Fibroblast of lung (primary cell): ENCODE measurements around the gene ZFY. TPM values are rescaled to one million over a fixed set of nuclear protein-coding genes. Genes with fewer than 3 reads are reported as not detected.

ENCODE experiments used
- DNase-seq, 2 donors: peaks; one replicate each; pipeline versions ENCODE4 v3.0.0 to v3.0.0-alpha.2; 2010; ENCODE audit warnings: low read depth in 2 of 2
- H2AFZ ChIP-seq: 2 replicates; pipeline ENCODE4 v1.5.1; 2012; ENCODE audit warnings: low read length, control low read depth, inconsistent platforms
- H3K27ac ChIP-seq: 2 replicates; pipeline ENCODE4 v1.5.1; 2011; ENCODE audit warnings: low read length, control low read depth; ENCODE audit not compliant: insufficient read depth
- H3K27me3 ChIP-seq: 2 replicates; pipeline ENCODE4 v1.5.1; 2011; ENCODE audit warnings: mild to moderate bottlenecking, low read length; ENCODE audit not compliant: control insufficient read depth, insufficient read depth
- H3K36me3 ChIP-seq: 2 replicates; pipeline ENCODE4 v1.5.1; 2011; ENCODE audit warnings: low read length; ENCODE audit not compliant: control insufficient read depth, insufficient read depth
- H3K4me1 ChIP-seq: 2 replicates; pipeline ENCODE4 v1.5.1; 2011; ENCODE audit warnings: low read length; ENCODE audit not compliant: control insufficient read depth, insufficient read depth; ENCODE audit errors: extremely low read depth
- H3K4me2 ChIP-seq: 2 replicates; pipeline ENCODE4 v1.5.1; 2011; ENCODE audit warnings: low read length, control low read depth; ENCODE audit not compliant: insufficient read depth; ENCODE audit errors: extremely low read depth
- H3K4me3 ChIP-seq, 4 experiments: fragments of 200-600 bp in 1 of 4; sonication (generic) in 1 of 4; replicated peaks in 1 of 4; 2 replicates each; pipeline ENCODE4 v1.5.1; 2011 to 2016; ENCODE audit warnings: low read length in 4 of 4, low read depth in 3 of 4, mild to moderate bottlenecking in 3 of 4, control low read depth in 2 of 4, inconsistent platforms in 1 of 4, mixed read lengths in 1 of 4; ENCODE audit not compliant: insufficient read depth in 1 of 4; ENCODE audit errors: control extremely low read depth in 1 of 4
- H3K79me2 ChIP-seq: 2 replicates; pipeline ENCODE4 v1.5.1; 2012; ENCODE audit warnings: mild to moderate bottlenecking, low read length, inconsistent platforms; ENCODE audit not compliant: control insufficient read depth, insufficient read depth
- H3K9ac ChIP-seq: 2 replicates; pipeline ENCODE4 v1.5.1; 2011; ENCODE audit warnings: mild to moderate bottlenecking, low read length, control low read depth; ENCODE audit not compliant: insufficient read depth
- H3K9me3 ChIP-seq: 2 replicates; pipeline ENCODE4 v1.5.1; 2012; ENCODE audit warnings: low read depth, low read length; ENCODE audit not compliant: control insufficient read depth, insufficient read depth
- H4K20me1 ChIP-seq: 2 replicates; pipeline ENCODE4 v1.5.1; 2011; ENCODE audit warnings: low read length; ENCODE audit not compliant: control insufficient read depth, insufficient read depth; ENCODE audit errors: extremely low read depth
- EZH2 ChIP-seq: IDR thresholded peaks from 2 replicates; pipeline ENCODE4 v1.5.1; 2012; ENCODE audit warnings: low read length, control low read depth, mild to moderate bottlenecking; ENCODE audit errors: missing control alignments
- polyA minus RNA-seq: library from RNA; depleted of rRNA, polyadenylated mRNA; stranded (reverse); fragments of >200 nt; gene quantifications from 2 replicates; pipeline ENCODE4 v1.2.3, GENCODE V29; 2011; ENCODE audit warnings: low replicate concordance
- polyA plus RNA-seq, 2 donors: library from polyadenylated mRNA; depleted of rRNA in 1 of 2; stranded (reverse) in 1 of 2; unstranded in 1 of 2; fragments of >200 nt; gene quantifications; 2 replicates each; pipeline ENCODE4 v1.2.1, GENCODE V29; 2011 to 2012; ENCODE audit warnings: missing spikeins in 1 of 2
- total RNA-seq: library from RNA; depleted of rRNA; stranded (reverse); fragments of >200 nt; gene quantifications from 2 replicates; pipeline ENCODE4 v1.2.1, GENCODE V29; 2014
- TF ChIP-seq, protein P1 (sequence below), 2 donors: IDR thresholded peaks in 1 of 2; conservative IDR thresholded peaks in 1 of 2; 1 replicate in 1 of 2; 2 replicates in 1 of 2; pipeline ENCODE4 v1.5.1; 2011 to 2012; ENCODE audit warnings: low read length in 2 of 2, control low read depth in 1 of 2, inconsistent platforms in 1 of 2, low read depth in 1 of 2, mild to moderate bottlenecking in 1 of 2

The ZFY gene
- total RNA-seq = 23.4 TPM in 1 of 2 replicates, not detected in the other
- 11.6 TPM in 1 of 2 replicates, not detected in the other for polyA plus RNA-seq
- polyA plus RNA-seq (2012) = 6.5 TPM in 1 of 2 replicates, not detected in the other
- polyA minus RNA-seq = 2.3 TPM in 1 of 2 replicates, not detected in the other

DNA sequence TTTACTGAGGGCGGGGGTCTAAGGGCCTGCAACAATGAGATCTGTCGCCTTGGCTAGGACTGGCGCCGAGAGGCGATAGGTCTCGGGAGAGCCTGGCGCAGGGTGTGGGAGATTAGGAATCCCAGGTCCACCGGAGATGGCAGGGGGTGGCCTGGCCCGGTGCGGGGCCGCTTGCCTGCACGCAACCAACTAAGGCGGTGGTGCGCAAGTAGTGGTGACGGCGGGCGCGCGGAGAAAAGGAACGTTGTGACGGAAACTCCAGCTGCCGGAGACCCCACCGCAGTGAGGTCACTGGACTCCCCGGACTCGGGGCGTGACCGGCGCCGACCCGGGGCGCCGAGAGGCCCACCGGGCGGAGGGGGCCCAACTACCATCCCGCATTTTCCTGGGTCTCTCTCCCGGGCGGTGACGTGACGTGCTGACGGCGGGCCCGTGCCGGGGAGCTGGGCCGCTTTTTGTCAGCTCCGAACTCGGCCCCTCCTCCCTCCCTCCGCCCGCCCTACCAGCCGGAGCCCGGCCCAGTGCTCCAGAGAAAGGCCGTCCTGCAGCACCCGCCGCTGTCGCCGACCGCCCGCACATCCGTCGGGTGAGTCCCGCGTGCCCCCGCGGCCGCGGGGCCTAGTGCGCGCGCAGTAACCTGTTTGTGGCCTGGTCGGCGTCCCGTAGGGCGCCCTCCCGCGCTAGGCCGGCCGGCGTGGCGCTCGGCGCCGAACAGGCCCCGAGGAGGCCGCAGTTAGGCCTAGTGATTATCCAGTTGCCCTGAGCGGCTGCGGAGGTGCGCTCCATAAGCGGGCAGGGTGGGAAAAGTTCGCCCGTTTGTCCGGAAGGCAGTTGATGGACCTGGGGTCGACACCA lies at the start of gene ZFY:
TSS of gene ZFY (plus strand) at position 521 of the 855 bp plus-strand sequence. CDS start 18,556 bp downstream, outside the sequence.
- H3K79me2 ChIP-seq = peaks cover 20% of the 10 kb centered on the region
- H3K4me3 ChIP-seq = peak within 1 kb of the TSS; percentile 10 to 86 (median 50)
- peak within 1 kb of the TSS; percentile 65 for H3K27ac ChIP-seq
- no peaks in the 10 kb centered on the region for H4K20me1 ChIP-seq
- no peaks in the 10 kb centered on the region for H3K9me3 ChIP-seq
- no peak for TF ChIP-seq EZH2
- TF ChIP-seq, protein P1, sequence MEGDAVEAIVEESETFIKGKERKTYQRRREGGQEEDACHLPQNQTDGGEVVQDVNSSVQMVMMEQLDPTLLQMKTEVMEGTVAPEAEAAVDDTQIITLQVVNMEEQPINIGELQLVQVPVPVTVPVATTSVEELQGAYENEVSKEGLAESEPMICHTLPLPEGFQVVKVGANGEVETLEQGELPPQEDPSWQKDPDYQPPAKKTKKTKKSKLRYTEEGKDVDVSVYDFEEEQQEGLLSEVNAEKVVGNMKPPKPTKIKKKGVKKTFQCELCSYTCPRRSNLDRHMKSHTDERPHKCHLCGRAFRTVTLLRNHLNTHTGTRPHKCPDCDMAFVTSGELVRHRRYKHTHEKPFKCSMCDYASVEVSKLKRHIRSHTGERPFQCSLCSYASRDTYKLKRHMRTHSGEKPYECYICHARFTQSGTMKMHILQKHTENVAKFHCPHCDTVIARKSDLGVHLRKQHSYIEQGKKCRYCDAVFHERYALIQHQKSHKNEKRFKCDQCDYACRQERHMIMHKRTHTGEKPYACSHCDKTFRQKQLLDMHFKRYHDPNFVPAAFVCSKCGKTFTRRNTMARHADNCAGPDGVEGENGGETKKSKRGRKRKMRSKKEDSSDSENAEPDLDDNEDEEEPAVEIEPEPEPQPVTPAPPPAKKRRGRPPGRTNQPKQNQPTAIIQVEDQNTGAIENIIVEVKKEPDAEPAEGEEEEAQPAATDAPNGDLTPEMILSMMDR (conservative IDR thresholded peaks at IDR 0.05 in 1 of 2, IDR thresholded peaks at IDR 0.05 in 1 of 2; ENCODE audit: low read depth in 1 of 2, low read length in 2 of 2) = no peak
- no peak within 1 kb of the TSS for H2AFZ ChIP-seq
- no peak within 1 kb of the TSS for H3K4me2 ChIP-seq
- no peaks in the 10 kb centered on the region for H3K36me3 ChIP-seq
- H3K9ac ChIP-seq = peak within 1 kb of the TSS; percentile 97
- no peaks in the 10 kb centered on the region for H3K27me3 ChIP-seq
- peak in 1 of 2 donors; percentile 69 for DNase-seq
- H3K4me1 ChIP-seq = no peaks in the 10 kb centered on the region

DNA sequence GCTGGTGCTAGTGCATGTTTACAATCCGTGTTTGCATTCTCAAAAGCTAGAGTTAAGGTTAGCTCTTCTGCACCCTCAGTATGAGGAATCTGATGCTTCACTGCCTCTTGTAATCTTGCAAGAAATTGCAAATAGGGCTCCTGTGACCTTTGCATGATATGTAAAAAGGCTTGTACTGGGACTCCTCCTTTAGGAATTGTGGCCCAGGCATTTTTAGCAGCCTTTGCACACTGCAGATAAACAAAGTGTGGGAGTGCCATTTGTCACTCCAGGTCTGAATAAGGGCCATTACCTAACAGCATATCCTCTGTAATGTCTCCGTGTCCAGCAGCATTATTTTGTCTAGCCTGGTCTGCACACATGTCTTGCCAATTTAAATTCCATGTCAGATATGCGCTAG lies 49.3 kb upstream of the ZFY start:
- Histone ChIP-seq H4K20me1 (no peaks in the 10 kb centered on the region), H3K27ac (no peak overlapping the region), H3K27me3 (no peaks in the 10 kb centered on the region), H3K9ac (no peak overlapping the region), H3K4me2 (no peak overlapping the region), H3K4me3 (no peak overlapping the region), H3K9me3 (no peaks in the 10 kb centered on the region), H3K36me3 (no peaks in the 10 kb centered on the region), H2AFZ (no peak overlapping the region), H3K4me1 (no peaks in the 10 kb centered on the region), H3K79me2 (no peaks in the 10 kb centered on the region)
- DNase-seq = no peak
- TF ChIP-seq EZH2 = no peak
- TF ChIP-seq, protein P1 (conservative IDR thresholded peaks at IDR 0.05 in 1 of 2, IDR thresholded peaks at IDR 0.05 in 1 of 2; ENCODE audit: low read depth in 1 of 2, low read length in 2 of 2) = no peak

DNA sequence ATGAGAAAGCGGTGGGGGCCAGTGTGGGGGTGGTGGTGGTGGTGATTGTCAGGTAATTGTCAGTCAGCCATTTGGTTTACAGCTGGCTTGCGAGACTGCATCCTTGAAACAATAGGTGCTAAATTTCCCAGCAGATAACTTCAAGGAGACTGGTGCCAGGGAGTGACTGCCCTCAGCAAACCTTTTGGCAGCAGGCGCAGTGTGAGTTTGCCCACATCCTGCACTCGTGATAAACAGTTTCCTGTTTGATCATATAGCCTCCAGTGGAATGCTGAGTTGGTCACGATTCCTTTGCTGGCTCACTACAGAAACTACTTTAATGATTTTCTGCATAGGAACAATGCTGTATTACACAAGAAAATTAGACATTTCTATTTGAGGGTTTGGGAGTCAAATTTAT lies 47.8 kb upstream of the ZFY start:
- Histone ChIP-seq H3K27me3 (no peaks in the 10 kb centered on the region), H3K4me3 (no peak overlapping the region), H3K36me3 (no peaks in the 10 kb centered on the region), H3K4me2 (no peak overlapping the region), H3K9me3 (no peaks in the 10 kb centered on the region), H3K9ac (no peak overlapping the region), H3K79me2 (no peaks in the 10 kb centered on the region), H3K4me1 (no peaks in the 10 kb centered on the region), H3K27ac (no peak overlapping the region), H4K20me1 (no peaks in the 10 kb centered on the region), H2AFZ (no peak overlapping the region)
- peak in 1 of 2 donors; percentile 21 for DNase-seq
- TF ChIP-seq EZH2 = no peak
- TF ChIP-seq, protein P1 (conservative IDR thresholded peaks at IDR 0.05 in 1 of 2, IDR thresholded peaks at IDR 0.05 in 1 of 2; ENCODE audit: low read depth in 1 of 2, low read length in 2 of 2) = no peak
